Measurements from ENCODE around the gene NUCB1.

GRCh38 chr19:48968813-48969218 is 68.7 kb downstream of the NUCB1 start:
- TF ChIP-seq CTCF (IDR thresholded peaks at IDR 0.05; ENCODE audit: low read depth, low read length) = no peak
- no peak for TF ChIP-seq POLR2A (IDR thresholded peaks at IDR 0.05; ENCODE audit: extremely low read depth, insufficient read length)
- no peak for TF ChIP-seq MAX (IDR thresholded peaks at IDR 0.05; ENCODE audit: low read depth, low read length)
- no peak for TF ChIP-seq MYC (IDR thresholded peaks at IDR 0.05; ENCODE audit: low read depth, low read length)
